SK-N-SH treated with all-trans-retinoic acid at 6 μM for 48 hours (cell line): ENCODE data around the gene PEG3.

ENCODE experiments used
- GLIS3 ChIP-seq: fragments of 250-450 bp; sonication (Bioruptor Pico); IDR thresholded peaks from 2 replicates; pipeline ENCODE4 v1.5.0; 2020; ENCODE audit warnings: mild to moderate bottlenecking, moderate library complexity
- TCF4 ChIP-seq: fragments of 250-450 bp; sonication (Bioruptor Pico); IDR thresholded peaks from 2 replicates; pipeline ENCODE4 v1.8.0; 2021; ENCODE audit warnings: mild to moderate bottlenecking, moderate library complexity, borderline replicate concordance
- ZC3H10 ChIP-seq: fragments of 250-450 bp; sonication (Bioruptor Pico); IDR thresholded peaks from 2 replicates; pipeline ENCODE4 v1.5.1; 2021; ENCODE audit warnings: mild to moderate bottlenecking, moderate library complexity
- ZFP3 ChIP-seq: fragments of 250-450 bp; sonication (Bioruptor Pico); IDR thresholded peaks from 2 replicates; pipeline ENCODE4 v1.5.0; 2020; ENCODE audit warnings: mild to moderate bottlenecking, moderate library complexity

DNA sequence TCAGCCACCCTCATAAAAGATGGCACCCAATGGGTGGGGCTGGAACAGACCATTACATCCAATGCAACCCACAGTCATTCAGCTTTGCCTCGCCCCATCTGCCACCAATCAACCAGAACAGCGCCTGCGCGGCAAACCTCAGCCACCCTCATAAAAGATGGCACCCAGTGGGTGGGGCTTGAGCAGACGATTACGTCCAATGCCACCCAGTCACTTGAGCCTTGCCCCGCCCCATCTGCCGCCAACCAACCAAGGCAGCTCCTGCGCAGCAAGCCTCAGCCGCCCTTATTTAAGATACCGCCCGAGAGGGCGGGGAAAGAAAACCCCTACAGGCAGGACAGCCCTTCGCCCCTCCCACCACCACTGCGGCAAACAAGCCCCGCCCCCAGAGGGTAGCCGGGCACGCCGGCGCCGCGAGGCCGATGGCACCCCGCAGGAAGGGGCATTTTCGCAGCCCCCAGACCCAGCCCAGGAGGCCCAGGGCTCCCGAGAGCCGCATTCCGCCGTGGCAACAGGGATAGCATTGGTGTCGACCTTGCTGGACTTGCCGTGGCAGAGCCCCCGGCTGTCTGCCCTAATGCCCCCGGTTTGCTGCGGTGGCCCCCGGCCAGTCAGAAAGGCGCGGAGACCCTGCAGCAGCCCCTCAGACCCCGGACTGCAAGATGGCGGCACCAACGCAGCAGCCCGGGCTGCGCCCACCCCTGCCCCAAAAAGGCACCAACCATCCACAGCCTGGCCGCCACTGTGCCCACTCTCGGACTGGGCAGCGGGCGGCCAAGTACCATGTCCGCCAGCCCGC is 675 bp downstream of the PEG3 start:
- TF ChIP-seq TCF4 (CRISPR knock-in tag): no peak
- no peak for TF ChIP-seq GLIS3 (CRISPR knock-in tag)
- no peak for TF ChIP-seq ZC3H10 (CRISPR knock-in tag)
- no peak for TF ChIP-seq ZFP3
